Fibroblast of lung (primary cell): ENCODE results near the gene EXOC6B. TPM values are rescaled to one million over a fixed set of nuclear protein-coding genes. Genes with fewer than 3 reads are reported as not detected.

ENCODE experiments used
- DNase-seq, 2 donors: peaks; one replicate each; pipeline versions ENCODE4 v3.0.0 to v3.0.0-alpha.2; 2010; ENCODE audit warnings: low read depth in 2 of 2
- H2AFZ ChIP-seq: 2 replicates; pipeline ENCODE4 v1.5.1; 2012; ENCODE audit warnings: low read length, control low read depth, inconsistent platforms
- H3K27ac ChIP-seq: 2 replicates; pipeline ENCODE4 v1.5.1; 2011; ENCODE audit warnings: low read length, control low read depth; ENCODE audit not compliant: insufficient read depth
- H3K27me3 ChIP-seq: 2 replicates; pipeline ENCODE4 v1.5.1; 2011; ENCODE audit warnings: mild to moderate bottlenecking, low read length; ENCODE audit not compliant: control insufficient read depth, insufficient read depth
- H3K36me3 ChIP-seq: 2 replicates; pipeline ENCODE4 v1.5.1; 2011; ENCODE audit warnings: low read length; ENCODE audit not compliant: control insufficient read depth, insufficient read depth
- H3K4me1 ChIP-seq: 2 replicates; pipeline ENCODE4 v1.5.1; 2011; ENCODE audit warnings: low read length; ENCODE audit not compliant: control insufficient read depth, insufficient read depth; ENCODE audit errors: extremely low read depth
- H3K4me2 ChIP-seq: 2 replicates; pipeline ENCODE4 v1.5.1; 2011; ENCODE audit warnings: low read length, control low read depth; ENCODE audit not compliant: insufficient read depth; ENCODE audit errors: extremely low read depth
- H3K4me3 ChIP-seq, 4 experiments: fragments of 200-600 bp in 1 of 4; sonication (generic) in 1 of 4; replicated peaks in 1 of 4; 2 replicates each; pipeline ENCODE4 v1.5.1; 2011 to 2016; ENCODE audit warnings: low read length in 4 of 4, low read depth in 3 of 4, mild to moderate bottlenecking in 3 of 4, control low read depth in 2 of 4, inconsistent platforms in 1 of 4, mixed read lengths in 1 of 4; ENCODE audit not compliant: insufficient read depth in 1 of 4; ENCODE audit errors: control extremely low read depth in 1 of 4
- H3K79me2 ChIP-seq: 2 replicates; pipeline ENCODE4 v1.5.1; 2012; ENCODE audit warnings: mild to moderate bottlenecking, low read length, inconsistent platforms; ENCODE audit not compliant: control insufficient read depth, insufficient read depth
- H3K9ac ChIP-seq: 2 replicates; pipeline ENCODE4 v1.5.1; 2011; ENCODE audit warnings: mild to moderate bottlenecking, low read length, control low read depth; ENCODE audit not compliant: insufficient read depth
- H3K9me3 ChIP-seq: 2 replicates; pipeline ENCODE4 v1.5.1; 2012; ENCODE audit warnings: low read depth, low read length; ENCODE audit not compliant: control insufficient read depth, insufficient read depth
- H4K20me1 ChIP-seq: 2 replicates; pipeline ENCODE4 v1.5.1; 2011; ENCODE audit warnings: low read length; ENCODE audit not compliant: control insufficient read depth, insufficient read depth; ENCODE audit errors: extremely low read depth
- EZH2 ChIP-seq: IDR thresholded peaks from 2 replicates; pipeline ENCODE4 v1.5.1; 2012; ENCODE audit warnings: low read length, control low read depth, mild to moderate bottlenecking; ENCODE audit errors: missing control alignments
- polyA plus RNA-seq, 2 donors: library from polyadenylated mRNA; depleted of rRNA in 1 of 2; stranded (reverse) in 1 of 2; unstranded in 1 of 2; fragments of >200 nt; gene quantifications; 2 replicates each; pipeline ENCODE4 v1.2.1, GENCODE V29; 2011 to 2012; ENCODE audit warnings: missing spikeins in 1 of 2
- total RNA-seq: library from RNA; depleted of rRNA; stranded (reverse); fragments of >200 nt; gene quantifications from 2 replicates; pipeline ENCODE4 v1.2.1, GENCODE V29; 2014
- TF ChIP-seq, protein P1 (sequence below), 2 donors: IDR thresholded peaks in 1 of 2; conservative IDR thresholded peaks in 1 of 2; 1 replicate in 1 of 2; 2 replicates in 1 of 2; pipeline ENCODE4 v1.5.1; 2011 to 2012; ENCODE audit warnings: low read length in 2 of 2, control low read depth in 1 of 2, inconsistent platforms in 1 of 2, low read depth in 1 of 2, mild to moderate bottlenecking in 1 of 2

EXOC6B gene
- total and polyA plus RNA-seq, 2 donors (not counting 1 experiment from before 2014, with no cell fraction given): 26.3 to 36.5 TPM

DNA sequence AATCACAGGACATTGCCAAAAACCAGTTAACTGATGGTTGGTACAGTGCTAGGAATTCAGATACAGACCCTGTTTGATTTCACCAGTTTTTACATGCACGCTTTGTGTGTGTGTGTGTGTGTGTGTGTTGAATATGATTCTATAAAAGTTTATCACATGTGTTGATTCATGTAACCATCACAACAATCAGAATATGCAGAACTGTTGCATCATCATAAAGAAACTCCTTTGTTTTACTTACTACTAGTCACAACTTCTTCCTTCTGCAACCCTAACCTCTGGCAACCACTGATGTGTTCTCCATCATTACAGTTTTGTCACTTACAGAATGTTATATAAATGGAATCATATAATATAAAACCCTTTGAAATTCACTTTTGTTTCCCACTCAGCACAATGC is 533.4 kb downstream of the EXOC6B start:
- Histone ChIP-seq H3K9me3 (no peaks in the 10 kb centered on the region), H3K27me3 (no peaks in the 10 kb centered on the region), H3K4me3 (no peak overlapping the region), H2AFZ (no peak overlapping the region), H3K79me2 (no peaks in the 10 kb centered on the region), H3K27ac (no peak overlapping the region), H3K4me1 (no peaks in the 10 kb centered on the region), H3K9ac (no peak overlapping the region), H4K20me1 (no peaks in the 10 kb centered on the region), H3K4me2 (no peak overlapping the region), H3K36me3 (no peaks in the 10 kb centered on the region)
- TF ChIP-seq, protein P1, sequence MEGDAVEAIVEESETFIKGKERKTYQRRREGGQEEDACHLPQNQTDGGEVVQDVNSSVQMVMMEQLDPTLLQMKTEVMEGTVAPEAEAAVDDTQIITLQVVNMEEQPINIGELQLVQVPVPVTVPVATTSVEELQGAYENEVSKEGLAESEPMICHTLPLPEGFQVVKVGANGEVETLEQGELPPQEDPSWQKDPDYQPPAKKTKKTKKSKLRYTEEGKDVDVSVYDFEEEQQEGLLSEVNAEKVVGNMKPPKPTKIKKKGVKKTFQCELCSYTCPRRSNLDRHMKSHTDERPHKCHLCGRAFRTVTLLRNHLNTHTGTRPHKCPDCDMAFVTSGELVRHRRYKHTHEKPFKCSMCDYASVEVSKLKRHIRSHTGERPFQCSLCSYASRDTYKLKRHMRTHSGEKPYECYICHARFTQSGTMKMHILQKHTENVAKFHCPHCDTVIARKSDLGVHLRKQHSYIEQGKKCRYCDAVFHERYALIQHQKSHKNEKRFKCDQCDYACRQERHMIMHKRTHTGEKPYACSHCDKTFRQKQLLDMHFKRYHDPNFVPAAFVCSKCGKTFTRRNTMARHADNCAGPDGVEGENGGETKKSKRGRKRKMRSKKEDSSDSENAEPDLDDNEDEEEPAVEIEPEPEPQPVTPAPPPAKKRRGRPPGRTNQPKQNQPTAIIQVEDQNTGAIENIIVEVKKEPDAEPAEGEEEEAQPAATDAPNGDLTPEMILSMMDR (conservative IDR thresholded peaks at IDR 0.05 in 1 of 2, IDR thresholded peaks at IDR 0.05 in 1 of 2; ENCODE audit: low read depth in 1 of 2, low read length in 2 of 2): no peak
- no peak for TF ChIP-seq EZH2
- peak in 1 of 2 donors; percentile 14 for DNase-seq

DNA sequence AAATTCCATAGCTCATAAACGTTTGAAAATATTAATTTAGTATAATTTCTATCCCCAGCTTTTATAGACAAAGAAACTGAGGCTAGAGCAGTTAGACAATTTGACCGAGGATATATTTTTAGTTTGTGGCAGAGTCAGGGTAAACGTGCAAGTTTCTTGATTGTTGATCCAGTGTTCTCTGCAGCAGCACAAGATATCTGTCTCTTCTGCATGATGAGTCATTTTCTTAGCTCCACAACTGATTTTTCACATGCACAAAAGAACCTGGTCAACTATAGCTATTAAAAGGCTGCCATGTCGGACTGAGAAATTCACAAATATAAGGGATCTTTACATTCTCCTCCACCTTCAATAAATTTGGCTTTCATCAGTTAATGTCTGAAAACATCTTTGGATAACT is 534.8 kb downstream of the EXOC6B start:
- DNase-seq: peak; percentile 22 to 51
- Histone ChIP-seq H3K9me3 (no peaks in the 10 kb centered on the region), H3K4me3 (no peak overlapping the region), H3K79me2 (no peaks in the 10 kb centered on the region), H4K20me1 (no peaks in the 10 kb centered on the region), H3K36me3 (no peaks in the 10 kb centered on the region), H3K4me1 (no peaks in the 10 kb centered on the region), H3K27me3 (no peaks in the 10 kb centered on the region), H3K27ac (no peak overlapping the region), H3K9ac (no peak overlapping the region), H3K4me2 (no peak overlapping the region), H2AFZ (no peak overlapping the region)
- TF ChIP-seq, protein P1 (conservative IDR thresholded peaks at IDR 0.05 in 1 of 2, IDR thresholded peaks at IDR 0.05 in 1 of 2; ENCODE audit: low read depth in 1 of 2, low read length in 2 of 2): no peak
- TF ChIP-seq EZH2: no peak

DNA sequence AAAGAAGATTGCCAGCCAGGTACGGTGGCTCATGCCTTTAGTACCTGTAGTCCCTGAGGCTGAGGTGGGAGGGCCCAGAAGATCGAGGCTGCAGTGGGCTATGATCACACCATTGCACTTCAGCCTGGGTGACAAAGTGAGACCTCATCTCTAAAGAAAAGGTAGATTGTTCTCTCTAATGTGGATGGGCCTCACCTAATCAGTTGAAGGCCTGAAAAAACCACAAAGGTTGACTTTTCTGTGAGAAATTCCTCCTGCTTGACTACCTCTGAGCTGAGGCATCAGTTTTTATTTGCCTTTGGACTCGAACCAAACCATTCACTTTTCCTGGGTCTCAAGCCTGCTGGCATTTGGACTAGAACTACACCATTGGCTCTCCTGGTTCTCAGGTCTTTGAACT is 536.1 kb downstream of the EXOC6B start:
- DNase-seq: no peak
- TF ChIP-seq EZH2: no peak
- TF ChIP-seq, protein P1 (conservative IDR thresholded peaks at IDR 0.05 in 1 of 2, IDR thresholded peaks at IDR 0.05 in 1 of 2; ENCODE audit: low read depth in 1 of 2, low read length in 2 of 2): no peak

More for the DNA sequence above, 536.1 kb downstream of the EXOC6B start:
- Histone ChIP-seq H2AFZ (no peak overlapping the region), H3K27me3 (no peaks in the 10 kb centered on the region), H3K4me2 (no peak overlapping the region), H3K4me3 (no peak overlapping the region), H4K20me1 (no peaks in the 10 kb centered on the region), H3K36me3 (no peaks in the 10 kb centered on the region), H3K9me3 (no peaks in the 10 kb centered on the region), H3K27ac (no peak overlapping the region), H3K4me1 (no peaks in the 10 kb centered on the region), H3K9ac (no peak overlapping the region), H3K79me2 (no peaks in the 10 kb centered on the region)
